HG02642 (cell line): ENCODE measurements around the gene MAP3K5.
A peak's percentile ranks its signal among the peaks of the same experiment; 100 is the strongest.
"Not testable (repeated sequence)": the region's sequence is repeated elsewhere in the genome, so short reads cannot be mapped to it uniquely, and the experiment has no call there.

Experiments used
- ATAC-seq: cut with Tn5 transposase; IDR thresholded peaks from one replicate; pipeline ENCODE4 v1.9.1; 2021; ENCODE audit warnings: mild to moderate bottlenecking; ENCODE audit not compliant: unreplicated experiment, poor library complexity

MAP3K5 gene

GRCh38 chr6:136795386-136795785 is 3.1 kb upstream of the MAP3K5 start:
- no peak for ATAC-seq

DNA sequence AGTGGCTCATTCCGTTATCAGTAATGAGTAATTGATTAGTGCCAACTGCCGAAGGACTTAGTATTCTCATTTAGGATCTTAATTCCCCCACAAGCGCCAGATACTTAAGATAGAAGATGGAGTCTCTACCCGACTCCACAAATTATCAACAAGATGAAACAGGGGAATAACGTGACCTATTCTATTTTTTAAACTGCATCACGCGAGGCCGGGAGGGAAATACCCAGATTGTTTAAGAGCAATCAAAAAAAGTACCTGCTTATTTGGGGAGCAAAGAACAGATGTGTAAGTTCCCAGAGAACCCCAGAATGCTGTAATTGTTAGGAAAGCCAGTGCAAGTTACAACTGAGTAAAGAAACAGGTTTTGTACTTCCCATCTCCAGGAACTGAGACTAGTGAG is 1.1 kb upstream of the MAP3K5 start:
- ATAC-seq = no peak

DNA sequence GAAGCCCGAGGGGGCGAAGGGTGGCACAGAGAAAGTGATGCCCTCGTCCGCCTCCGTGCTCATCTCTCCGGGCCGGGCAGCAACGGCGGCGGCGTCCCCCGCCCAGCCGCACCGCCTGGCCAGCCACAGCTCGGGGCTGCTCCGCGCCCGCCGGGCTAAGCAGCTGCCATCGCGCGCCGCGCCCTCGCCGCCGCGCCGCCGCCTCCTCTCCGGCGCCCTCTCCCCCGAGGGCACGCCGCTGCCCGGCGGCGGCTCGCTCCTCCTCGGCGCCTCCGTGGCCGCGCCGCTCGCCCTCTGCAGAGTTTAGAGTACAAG is 225 bp downstream of the MAP3K5 start:
- no peak for ATAC-seq

GRCh38 chr6:136791296-136792094 is 782 bp downstream of the MAP3K5 start:
- ATAC-seq = peak; percentile 26

GRCh38 chr6:136790411-136791295 is 1.6 kb downstream of the MAP3K5 start:
- ATAC-seq = no peak

- ATAC-seq = not testable (repeated sequence)
Observed at GRCh38 chr6:136789440-136789839, 2.8 kb downstream of the MAP3K5 start.

GRCh38 chr6:136788069-136788902 is 4.0 kb downstream of the MAP3K5 start:
- no peak for ATAC-seq

- no peak for ATAC-seq
Observed at GRCh38 chr6:136787726-136788068, 4.6 kb downstream of the MAP3K5 start.

DNA sequence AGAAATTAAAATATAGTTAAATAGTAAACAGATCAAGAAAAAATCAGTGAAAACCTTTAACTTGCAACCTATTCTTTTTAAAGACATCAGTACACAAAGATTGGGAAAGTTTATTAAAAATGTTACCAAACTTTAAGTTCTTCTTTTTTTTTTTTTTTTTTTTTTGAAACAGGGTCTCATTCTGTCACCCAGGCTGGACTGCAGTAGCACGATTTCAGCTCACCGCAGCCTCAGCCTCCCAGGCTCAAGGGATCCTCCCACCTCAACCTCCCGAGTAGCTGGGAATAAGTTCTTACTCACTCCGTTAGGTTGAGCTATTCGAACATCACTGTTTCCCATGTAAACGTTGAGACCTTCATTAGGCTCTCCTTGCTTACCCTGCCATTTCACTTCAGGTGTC is 5.6 kb downstream of the MAP3K5 start:
- ATAC-seq = no peak

DNA sequence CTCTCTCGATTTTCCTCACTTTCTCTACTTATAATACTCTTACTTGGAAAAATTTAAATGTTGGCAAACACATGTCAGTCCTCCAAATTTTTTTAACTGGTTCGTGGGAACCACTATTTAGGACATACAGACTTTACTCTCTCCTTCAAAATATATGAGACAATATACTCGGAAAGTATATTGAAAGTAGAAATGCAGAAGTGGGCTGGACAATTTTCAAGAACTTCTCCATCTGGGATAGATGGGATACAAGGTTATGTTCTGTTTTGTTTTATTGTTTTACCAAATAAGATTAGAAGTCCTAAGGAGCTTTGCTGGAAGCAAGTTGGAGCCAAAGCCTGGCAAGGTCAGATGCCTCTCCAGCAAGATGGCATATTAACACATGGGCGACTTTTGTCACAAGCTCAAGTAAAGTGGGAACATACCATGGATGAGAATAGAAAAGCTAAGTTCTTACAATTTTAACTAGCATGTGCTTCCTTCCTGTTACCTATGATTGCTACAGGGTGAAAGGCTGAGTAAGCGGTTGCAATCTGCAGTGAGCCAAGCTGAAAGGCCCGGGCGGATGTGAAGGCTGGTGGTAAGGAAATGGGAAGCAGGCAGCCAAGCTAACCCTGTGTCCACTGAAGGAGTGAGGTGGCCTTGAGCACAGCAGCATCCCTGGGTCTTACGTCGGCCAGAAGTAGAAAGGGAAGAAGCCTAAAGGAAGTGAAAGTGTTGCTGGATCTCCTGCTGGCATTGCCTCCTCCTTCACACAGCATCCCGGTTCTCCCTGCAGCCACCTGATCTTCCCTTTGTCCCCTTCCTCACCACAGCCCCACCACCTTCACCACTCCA is 7.1 kb downstream of the MAP3K5 start:
- ATAC-seq = no peak

DNA sequence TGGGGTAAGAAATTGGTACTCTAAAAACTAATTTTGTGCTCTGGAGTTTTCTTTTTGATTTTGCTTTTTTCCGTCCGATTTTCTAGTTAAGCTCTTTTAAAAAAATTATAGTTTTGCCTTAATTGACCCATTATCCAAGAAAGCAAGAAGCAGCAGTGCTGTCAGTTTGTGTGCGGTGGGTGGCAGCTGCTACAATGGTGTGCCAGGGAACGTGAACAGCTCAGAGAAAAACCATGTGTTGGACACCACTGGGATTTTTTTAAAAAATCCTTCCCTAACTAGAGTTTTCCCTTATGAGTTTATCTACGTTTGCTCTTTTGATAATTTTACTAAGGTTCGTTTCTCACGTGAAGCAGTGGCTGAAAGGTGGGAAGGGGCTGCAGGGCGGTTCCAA is 8.0 kb downstream of the MAP3K5 start:
- ATAC-seq = no peak

- ATAC-seq = peak; percentile 76
Observed at GRCh38 chr6:136783495-136784270, 8.6 kb downstream of the MAP3K5 start.

GRCh38 chr6:136783021-136783420 is 9.3 kb downstream of the MAP3K5 start:
- no peak for ATAC-seq

DNA sequence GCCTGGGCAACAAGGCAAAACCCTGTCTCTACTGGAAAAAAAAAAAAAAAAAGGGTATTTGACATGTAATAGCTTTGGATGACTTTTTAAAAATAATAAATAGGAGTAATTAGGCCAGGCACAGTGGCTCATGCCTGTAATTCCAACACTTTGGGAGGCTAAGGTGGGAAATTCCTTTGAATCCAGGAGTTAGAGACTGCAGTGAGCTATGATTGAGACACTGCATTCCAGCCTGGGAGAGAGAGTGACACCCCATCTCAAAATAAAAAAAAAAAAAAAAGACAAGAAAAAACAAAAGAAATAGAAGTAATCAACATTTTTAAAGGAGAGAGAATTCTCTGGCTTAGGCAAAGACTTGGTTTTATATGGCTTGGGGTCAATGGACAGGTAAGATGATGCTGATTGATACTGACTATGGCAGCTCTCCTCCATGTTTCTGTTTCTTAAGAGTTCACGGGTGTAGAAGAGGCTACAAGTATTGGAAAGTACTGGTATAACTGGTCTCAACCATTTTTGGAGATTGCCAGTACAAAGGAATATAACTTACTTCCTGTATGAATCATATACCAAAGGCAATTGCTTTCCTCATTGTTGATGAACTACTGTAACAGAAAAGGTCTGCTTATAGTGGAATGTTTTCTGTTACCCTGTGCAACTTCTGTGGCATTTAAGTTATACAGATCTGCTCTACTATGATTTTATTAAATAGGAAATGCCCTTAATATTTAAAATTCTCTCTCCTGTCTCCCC is 10.1 kb downstream of the MAP3K5 start:
- ATAC-seq = no peak

DNA sequence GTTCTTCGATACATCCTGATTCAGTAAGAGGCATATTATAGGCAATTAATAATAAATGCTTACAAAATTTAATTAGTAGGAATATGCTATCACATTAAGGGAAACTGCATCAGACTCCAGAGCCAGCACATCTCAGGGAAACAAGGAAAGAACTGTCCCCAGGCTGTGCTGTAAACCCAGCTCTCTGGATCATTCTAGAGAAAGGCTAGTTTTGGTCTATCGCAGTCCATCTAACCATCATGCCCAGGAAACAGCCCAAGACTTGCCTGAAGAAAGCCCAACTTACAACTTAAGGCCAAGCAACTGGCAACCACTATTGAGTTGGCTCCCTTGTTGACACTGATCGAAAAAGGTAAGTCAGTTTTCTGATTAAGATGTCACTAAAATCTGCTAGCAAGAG is 11.3 kb downstream of the MAP3K5 start:
- ATAC-seq = no peak

- no peak for ATAC-seq
Observed at GRCh38 chr6:136779682-136780081, 12.6 kb downstream of the MAP3K5 start.

GRCh38 chr6:136777651-136778050 is 14.6 kb downstream of the MAP3K5 start:
- no peak for ATAC-seq

DNA sequence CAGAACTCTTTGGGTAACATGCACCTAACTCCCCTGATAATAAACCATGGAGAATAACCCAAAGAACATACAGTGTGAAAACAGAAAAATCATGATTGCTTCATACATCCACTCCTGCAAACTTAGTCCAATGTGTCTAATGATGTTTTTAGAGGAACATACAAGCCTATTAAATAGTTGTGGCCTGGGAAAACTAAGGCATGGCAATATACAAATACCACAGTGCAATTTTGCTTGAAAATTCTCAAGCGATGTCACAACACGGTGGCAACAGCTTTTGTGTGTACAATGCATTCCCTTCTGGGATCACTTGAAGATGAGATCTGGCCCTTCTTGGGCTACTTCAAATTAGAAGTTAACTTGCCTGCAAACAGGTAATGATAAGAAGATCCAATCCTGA is 16.7 kb downstream of the MAP3K5 start:
- ATAC-seq = no peak

- no peak for ATAC-seq
Observed at GRCh38 chr6:136775081-136775480, 17.2 kb downstream of the MAP3K5 start.
